SH-SY5Y (cell line): ENCODE data around the gene APOC3.

Experiments
- GATA2 ChIP-seq: IDR thresholded peaks from 2 replicates; pipeline ENCODE4 v1.6.1; 2011; ENCODE audit warnings: mild to moderate bottlenecking, low read depth, low read length
- GATA3 ChIP-seq: IDR thresholded peaks from 2 replicates; pipeline ENCODE4 v1.6.1; 2011; ENCODE audit warnings: low read depth, mild to moderate bottlenecking, low read length, moderate library complexity

APOC3 gene

GRCh38 chr11:116792869-116793771 lies 36.6 kb upstream of the APOC3 start:
- TF ChIP-seq GATA3 (no peak), GATA2 (no peak)

GRCh38 chr11:116793772-116794097 lies 36.0 kb upstream of the APOC3 start:
- no peak for TF ChIP-seq GATA3
- no peak for TF ChIP-seq GATA2

- TF ChIP-seq GATA2 (no peak), GATA3 (no peak)
Observed at GRCh38 chr11:116794851-116795250, 34.9 kb upstream of the APOC3 start.

- no peak for TF ChIP-seq GATA3
- TF ChIP-seq GATA2: no peak
Observed at GRCh38 chr11:116796548-116796947, 33.2 kb upstream of the APOC3 start.

- TF ChIP-seq GATA3 (no peak), GATA2 (no peak)
Observed at GRCh38 chr11:116797816-116798215, 31.9 kb upstream of the APOC3 start.

- TF ChIP-seq GATA2 (no peak), GATA3 (no peak)
Observed at GRCh38 chr11:116798368-116798767, 31.3 kb upstream of the APOC3 start.

- TF ChIP-seq GATA2: no peak
- TF ChIP-seq GATA3: no peak
Observed at GRCh38 chr11:116800610-116801009, 29.1 kb upstream of the APOC3 start.

- TF ChIP-seq GATA3 (no peak), GATA2 (no peak)
Observed at GRCh38 chr11:116804001-116804400, 25.7 kb upstream of the APOC3 start.

- no peak for TF ChIP-seq GATA2
- TF ChIP-seq GATA3: no peak
Observed at GRCh38 chr11:116807601-116808261, 22.0 kb upstream of the APOC3 start.

- no peak for TF ChIP-seq GATA3
- TF ChIP-seq GATA2: no peak
Observed at GRCh38 chr11:116808262-116809175, 21.2 kb upstream of the APOC3 start.

GRCh38 chr11:116811194-116811593 lies 18.5 kb upstream of the APOC3 start:
- no peak for TF ChIP-seq GATA3
- no peak for TF ChIP-seq GATA2

- TF ChIP-seq GATA2 (no peak), GATA3 (no peak)
Observed at GRCh38 chr11:116812109-116812508, 17.6 kb upstream of the APOC3 start.

GRCh38 chr11:116813170-116813569 lies 16.5 kb upstream of the APOC3 start:
- TF ChIP-seq GATA2 (no peak), GATA3 (no peak)

- no peak for TF ChIP-seq GATA2
- TF ChIP-seq GATA3: no peak
Observed at GRCh38 chr11:116813781-116814471, 15.8 kb upstream of the APOC3 start.

- TF ChIP-seq GATA3 (no peak), GATA2 (no peak)
Observed at GRCh38 chr11:116814502-116814901, 15.2 kb upstream of the APOC3 start.
